WTC11 (cell line): ENCODE measurements around the gene SNU13. TPM values are rescaled to one million over a fixed set of nuclear protein-coding genes. Genes with fewer than 3 reads are reported as not detected.
"Not testable (repeated sequence)": the region's sequence is repeated elsewhere in the genome, so short reads cannot be mapped to it uniquely, and the experiment has no call there.

Experiments used
- ATAC-seq: fragments of 200-7000 bp; cut with Tn5 transposase; 2 replicates; pipeline ENCODE4 v1.10.0; 2021; ENCODE audit warnings: mild to moderate bottlenecking, moderate library complexity
- CTCF ChIA-PET: fragments of 300-600 bp; sonication (Branson Sonifier 250); formaldehyde crosslinking; loops from one replicate; lab custom pipeline; 2021; ENCODE audit warnings: antibody characterized with exemption; lab: Charles Lee
- POLR2A ChIA-PET: fragments of 350-600 bp; sonication (Branson Sonifier 250); formaldehyde crosslinking; loops from one replicate; lab custom pipeline; 2021; ENCODE audit warnings: antibody characterized with exemption; lab: Charles Lee
- DNase-seq: peaks from one replicate; pipeline ENCODE4 v3.0.0; 2021; ENCODE audit warnings: low spot score
- H3K27ac Mint-ChIP-seq: 2 replicates; pipeline ENCODE4 v1.8.0; 2021; ENCODE audit warnings: mixed read lengths
- H3K27me3 Mint-ChIP-seq: 2 replicates; pipeline ENCODE4 v1.8.0; 2021; ENCODE audit warnings: low read depth, mild to moderate bottlenecking, moderate library complexity, mixed read lengths
- H3K36me3 Mint-ChIP-seq: 2 replicates; pipeline ENCODE4 v1.8.0; 2021; ENCODE audit warnings: mixed read lengths
- H3K4me1 Mint-ChIP-seq: 2 replicates; pipeline ENCODE4 v1.8.0; 2022; ENCODE audit warnings: mixed read lengths
- H3K4me3 Mint-ChIP-seq: 2 replicates; pipeline ENCODE4 v1.8.0; 2021; ENCODE audit warnings: mild to moderate bottlenecking, moderate library complexity, mixed read lengths
- H3K9me3 Mint-ChIP-seq: 2 replicates; pipeline ENCODE4 v1.8.0; 2021; ENCODE audit warnings: mixed read lengths
- CTCF ChIP-seq: fragments of 200-600 bp; IDR thresholded peaks from 2 replicates; pipeline ENCODE4 v1.8.0; 2022; ENCODE audit warnings: antibody characterized with exemption
- E2F5 ChIP-seq: sonication (generic); formaldehyde crosslinking; IDR thresholded peaks from 2 replicates; pipeline ENCODE4 v1.8.1; 2022; ENCODE audit warnings: mild to moderate bottlenecking, moderate library complexity, missing genetic modification reagents
- ELF4 ChIP-seq: sonication (generic); formaldehyde crosslinking; IDR thresholded peaks from 2 replicates; pipeline ENCODE4 v1.8.1; 2022; ENCODE audit warnings: low read depth, mild to moderate bottlenecking, moderate library complexity, missing genetic modification reagents
- GABPB1 ChIP-seq: sonication (generic); formaldehyde crosslinking; IDR thresholded peaks from 2 replicates; pipeline ENCODE4 v1.8.1; 2023; ENCODE audit warnings: mild to moderate bottlenecking, missing genetic modification reagents
- IRF2 ChIP-seq: sonication (generic); formaldehyde crosslinking; IDR thresholded peaks from 2 replicates; pipeline ENCODE4 v1.8.0; 2022; ENCODE audit warnings: low read depth, missing genetic modification reagents, borderline replicate concordance
- JAZF1 ChIP-seq: fragments of 250-450 bp; sonication (Bioruptor Pico); IDR thresholded peaks from 2 replicates; pipeline ENCODE4 v1.9.0; 2021; ENCODE audit warnings: moderate library complexity, mild to moderate bottlenecking, inconsistent platforms
- NR2C2 ChIP-seq: sonication (generic); formaldehyde crosslinking; IDR thresholded peaks from 2 replicates; pipeline ENCODE4 v1.8.0; 2022; ENCODE audit warnings: mild to moderate bottlenecking, missing genetic modification reagents
- PRRX2 ChIP-seq: fragments of 250-450 bp; sonication (Bioruptor Pico); IDR thresholded peaks from 2 replicates; pipeline ENCODE4 v1.8.0; 2021; ENCODE audit warnings: mild to moderate bottlenecking
- RORB ChIP-seq: fragments of 250-450 bp; sonication (Bioruptor Pico); IDR thresholded peaks from 2 replicates; pipeline ENCODE4 v1.9.0; 2021; ENCODE audit warnings: mild to moderate bottlenecking
- USF2 ChIP-seq: sonication (generic); formaldehyde crosslinking; IDR thresholded peaks from 2 replicates; pipeline ENCODE4 v1.8.1; 2023; ENCODE audit warnings: mild to moderate bottlenecking, missing genetic modification reagents, moderate library complexity
- ZNF121 ChIP-seq: sonication (generic); formaldehyde crosslinking; IDR thresholded peaks from 2 replicates; pipeline ENCODE4 v1.8.0; 2023; ENCODE audit warnings: missing genetic modification reagents
- ZNF396 ChIP-seq: fragments of 250-450 bp; sonication (Bioruptor Pico); IDR thresholded peaks from 2 replicates; pipeline ENCODE4 v1.8.0; 2021; ENCODE audit warnings: mild to moderate bottlenecking, moderate library complexity, borderline replicate concordance
- ZNF671 ChIP-seq: fragments of 250-450 bp; sonication (Bioruptor Pico); IDR thresholded peaks from 2 replicates; pipeline ENCODE4 v1.8.0; 2021; ENCODE audit warnings: mild to moderate bottlenecking
- total RNA-seq: library from RNA; stranded (reverse); gene quantifications from 3 replicates; pipeline ENCODE4 v1.2.3, GENCODE V29; 2021

The SNU13 gene
- total RNA-seq, 1 experiment from 2014 or later = 207 TPM

GRCh38 chr22:41674846-41675340 is 13.8 kb downstream of the SNU13 start:
- DNase-seq = no peak
- TF ChIP-seq CTCF (no peak), IRF2 (CRISPR knock-in tag) (no peak), ELF4 (CRISPR knock-in tag) (no peak), GABPB1 (no peak)
- ATAC-seq = no peak
- Mint-ChIP-seq H3K9me3 (no peaks in the 10 kb centered on the region), H3K4me3 (no peak overlapping the region), H3K27ac (no peak overlapping the region), H3K36me3 (peaks cover 43% of the 10 kb centered on the region), H3K27me3 (no peaks in the 10 kb centered on the region), H3K4me1 (no peaks in the 10 kb centered on the region)
- CTCF ChIA-PET = interaction anchor here (1.2 kb wide), 1 partner anchor 8 kb away, joined by 5 read pairs; no protein-coding TSS in a partner anchor
- POLR2A ChIA-PET = no interaction called here

- ChIA-PET CTCF (interaction anchor here (0.8 to 1.4 kb wide), 3 partner anchors 24 to 26 kb away, joined by 3 to 5 read pairs (median 4); partner anchors contain the start of gene MEI1), POLR2A (no interaction called here)
- no peak for TF ChIP-seq ZNF121 (CRISPR knock-in tag)
- no peak for TF ChIP-seq NR2C2 (CRISPR knock-in tag)
- no peak for TF ChIP-seq E2F5 (CRISPR knock-in tag)
- ATAC-seq (peak; percentile 53; the same call in 1 of the 2 replicates), DNase-seq (no peak)
- Mint-ChIP-seq H3K27me3 (no peaks in the 10 kb centered on the region), H3K4me3 (no peak overlapping the region), H3K27ac (no peak overlapping the region; the same call in 1 of the 2 replicates), H3K4me1 (no peaks in the 10 kb centered on the region), H3K36me3 (peaks cover 30% of the 10 kb centered on the region), H3K9me3 (no peaks in the 10 kb centered on the region)
Measured at GRCh38 chr22:41672780-41673509, 15.7 kb downstream of the SNU13 start.

GRCh38 chr22:41672096-41672495 is 16.6 kb downstream of the SNU13 start:
- not testable (repeated sequence) for H3K27ac Mint-ChIP-seq

GRCh38 chr22:41668971-41669911 is 19.4 kb downstream of the SNU13 start:
- DNase-seq (no peak), ATAC-seq (no peak)
- peak overlapping the region; percentile 37; the same call in 1 of the 2 replicates for H3K27ac Mint-ChIP-seq
- POLR2A ChIA-PET = interaction anchor here (0.7 kb wide), 1 partner anchor 30 kb away, joined by 5 read pairs; no protein-coding TSS in a partner anchor
- peaks cover 12% of the 10 kb centered on the region for H3K4me1 Mint-ChIP-seq
- no peaks in the 10 kb centered on the region for H3K9me3 Mint-ChIP-seq
- CTCF ChIA-PET = interaction anchor here (0.7 kb wide), 1 partner anchor 272 kb away, joined by 4 read pairs; no protein-coding TSS in a partner anchor
- no peak for TF ChIP-seq ZNF396 (CRISPR knock-in tag)
- TF ChIP-seq NR2C2 (CRISPR knock-in tag) = no peak
- no peak for TF ChIP-seq RORB
- TF ChIP-seq PRRX2 (CRISPR knock-in tag) = no peak
- no peak for TF ChIP-seq USF2
- TF ChIP-seq ZNF671 (CRISPR knock-in tag) = no peak
- TF ChIP-seq JAZF1 (CRISPR knock-in tag) = no peak
- H3K4me3 Mint-ChIP-seq = no peak overlapping the region
- H3K36me3 Mint-ChIP-seq = peaks cover 6% of the 10 kb centered on the region
- H3K27me3 Mint-ChIP-seq = no peaks in the 10 kb centered on the region

More at GRCh38 chr22:41672096-41672495, 16.6 kb downstream of the SNU13 start:
- POLR2A ChIA-PET, DNase-seq, ATAC-seq, H3K4me3 Mint-ChIP-seq, H3K4me1 Mint-ChIP-seq, H3K27me3 Mint-ChIP-seq, H3K9me3 Mint-ChIP-seq: not testable (repeated sequence)
- H3K36me3 Mint-ChIP-seq = peaks cover 26% of the 10 kb centered on the region
- CTCF ChIA-PET = interaction anchor here (1.0 to 1.2 kb wide), 2 partner anchors 27 to 254 kb away, joined by 3 to 4 read pairs; partner anchors contain the start of gene MEI1
